PC-9 (cell line): ENCODE data around the gene DDX6.

Source experiments
- CTCF ChIP-seq: fragments of 200-600 bp; sonication (generic); conservative IDR thresholded peaks from 2 replicates; pipeline ENCODE4 v1.6.1; 2017; ENCODE audit warnings: mixed run types, antibody characterized with exemption, mild to moderate bottlenecking, moderate library complexity
- EZH2 ChIP-seq: fragments of 200-600 bp; sonication (generic); IDR thresholded peaks from 2 replicates; pipeline ENCODE4 v1.8.0; 2017; ENCODE audit warnings: antibody characterized with exemption, low read depth

DNA sequence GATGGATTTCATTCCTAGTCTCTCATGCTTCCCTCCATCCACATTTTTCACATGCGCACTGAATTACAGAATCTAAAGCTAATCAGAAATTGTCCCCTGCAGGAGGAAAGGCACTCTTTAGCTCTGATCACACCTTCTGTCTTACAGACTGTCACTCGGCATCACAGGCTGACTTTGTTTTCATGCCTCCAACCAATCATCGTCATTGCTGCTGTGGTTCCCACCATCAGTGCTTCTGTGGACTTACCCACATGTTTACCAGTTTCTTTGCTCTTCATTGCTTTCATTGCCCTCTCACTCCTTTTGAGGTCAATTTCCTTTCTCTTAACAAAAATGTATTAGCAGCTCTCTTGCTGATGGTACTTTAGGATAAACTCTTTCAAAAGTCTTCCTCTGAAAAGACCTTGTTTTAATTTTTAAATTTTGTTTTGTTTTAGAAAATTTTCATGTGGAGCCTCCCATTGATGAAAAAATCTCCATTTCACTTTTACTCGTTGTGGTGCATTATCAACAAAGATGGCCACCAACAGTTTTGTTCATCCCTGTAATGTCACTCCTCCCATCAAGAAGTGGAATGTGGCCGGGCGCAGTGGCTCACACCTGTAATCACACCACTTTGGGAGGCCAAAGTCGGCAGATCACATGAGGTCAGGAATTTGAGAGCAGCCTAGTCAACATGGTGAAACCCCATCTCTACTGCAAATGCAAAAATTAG, 91.3 kb downstream of the DDX6 start:
- TF ChIP-seq CTCF: no peak
- no peak for TF ChIP-seq EZH2
